PC-3 (cell line): ENCODE data around the gene TP63. TPM values are rescaled to one million over a fixed set of nuclear protein-coding genes. Genes with fewer than 3 reads are reported as not detected.

ENCODE experiments used
- ATAC-seq: fragments of 200-7000 bp; cut with Tn5 transposase; 2 replicates; pipeline ENCODE4 v1.9.1; 2020; ENCODE audit warnings: mild to moderate bottlenecking, moderate library complexity
- BruUV-seq: library from RNA; stranded (reverse); fragments of 400-500 nt; replicated peaks from 2 replicates; lab custom pipeline; 2021; lab: Mats Ljungman, UMichigan
- CTCF ChIA-PET: fragments of 300-600 bp; sonication (Branson Sonifier 250); formaldehyde crosslinking; loops from one replicate; lab custom pipeline; 2022; ENCODE audit warnings: antibody characterized with exemption; lab: Charles Lee
- POLR2A ChIA-PET: fragments of 300-600 bp; sonication (Branson Sonifier 250); formaldehyde crosslinking; loops from one replicate; lab custom pipeline; 2022; ENCODE audit warnings: antibody characterized with exemption; ENCODE audit not compliant: unreplicated experiment; lab: Charles Lee
- DNase-seq: peaks from one replicate; pipeline ENCODE4 v3.0.0-alpha.2; 2015
- H2AFZ ChIP-seq: fragments of 300-600 bp; sonication (generic); 2 replicates; pipeline ENCODE4 v1.6.0; 2016; ENCODE audit warnings: antibody characterized with exemption, low read length
- H3F3A ChIP-seq: fragments of 300-600 bp; sonication (generic); one replicate; pipeline ENCODE4 v1.6.0; 2017; ENCODE audit warnings: antibody characterized with exemption, low read length, control low read depth, mild to moderate bottlenecking; ENCODE audit not compliant: unreplicated experiment
- H3K27ac ChIP-seq: fragments of 300-600 bp; sonication (generic); 2 replicates; pipeline ENCODE4 v1.5.1; 2016; ENCODE audit warnings: mild to moderate bottlenecking, low read length
- H3K27me3 ChIP-seq: fragments of 300-600 bp; sonication (generic); 2 replicates; pipeline ENCODE4 v1.6.1; 2016; ENCODE audit warnings: low read length, mixed read lengths
- H3K36me3 ChIP-seq: fragments of 300-600 bp; sonication (generic); 2 replicates; pipeline ENCODE4 v1.6.1; 2016; ENCODE audit warnings: low read depth, mixed run types, low read length, mixed read lengths
- H3K4me1 ChIP-seq: fragments of 300-600 bp; sonication (generic); 2 replicates; pipeline ENCODE4 v1.5.1; 2016; ENCODE audit warnings: low read length; ENCODE audit not compliant: insufficient read depth
- H3K4me2 ChIP-seq: fragments of 300-600 bp; sonication (generic); 2 replicates; pipeline ENCODE4 v1.6.0; 2016; ENCODE audit warnings: low read length
- H3K4me3 ChIP-seq: fragments of 300-600 bp; sonication (generic); 2 replicates; pipeline ENCODE4 v1.5.1; 2016; ENCODE audit warnings: mild to moderate bottlenecking, low read length, mixed read lengths
- H3K79me2 ChIP-seq: fragments of 300-600 bp; sonication (generic); 2 replicates; pipeline ENCODE4 v1.6.1; 2017; ENCODE audit warnings: low read length, mixed read lengths
- H3K9ac ChIP-seq: fragments of 300-600 bp; sonication (generic); 2 replicates; pipeline ENCODE4 v1.6.0; 2016; ENCODE audit warnings: mild to moderate bottlenecking, low read length
- H3K9me2 ChIP-seq: fragments of 300-600 bp; sonication (generic); replicated peaks from 2 replicates; pipeline ENCODE4 v1.6.1; 2016; ENCODE audit warnings: mixed run types, low read length, mixed read lengths
- H3K9me3 ChIP-seq: fragments of 300-600 bp; sonication (generic); 2 replicates; pipeline ENCODE4 v1.6.1; 2016; ENCODE audit warnings: low read length, mixed read lengths
- H4K20me1 ChIP-seq: fragments of 300-600 bp; sonication (generic); 2 replicates; pipeline ENCODE4 v1.6.1; 2016; ENCODE audit warnings: low read length, mixed read lengths
- EZH2 ChIP-seq: fragments of 300-600 bp; sonication (generic); IDR thresholded peaks from one replicate; pipeline ENCODE4 v1.6.1; 2017; ENCODE audit warnings: antibody characterized with exemption, mild to moderate bottlenecking, low read length; ENCODE audit not compliant: unreplicated experiment
- EZH2phosphoT487 ChIP-seq: fragments of 300-600 bp; sonication (generic); IDR thresholded peaks from 2 replicates; pipeline ENCODE4 v1.6.1; 2018; ENCODE audit warnings: mild to moderate bottlenecking, antibody characterized with exemption, low read length, borderline replicate concordance
- intact Hi-C: fragments of 100-400 bp; cut with micrococcal nuclease; formaldehyde crosslinking; loops from 2 replicates; pipeline ENCODE4 v1.9.0; 2023
- total RNA-seq: library from RNA; depleted of rRNA; stranded (reverse); fragments of >200 nt; gene quantifications from 2 replicates; pipeline ENCODE4 v1.2.3, GENCODE V29; 2014
- TF ChIP-seq, protein P1 (sequence below): fragments of 300-600 bp; sonication (generic); conservative IDR thresholded peaks from 2 replicates; pipeline ENCODE4 v1.5.1; 2017; ENCODE audit warnings: antibody characterized with exemption, low read depth, mild to moderate bottlenecking, low read length

The TP63 gene
- total RNA-seq, 1 experiment from 2014 or later = 0.29 TPM

DNA sequence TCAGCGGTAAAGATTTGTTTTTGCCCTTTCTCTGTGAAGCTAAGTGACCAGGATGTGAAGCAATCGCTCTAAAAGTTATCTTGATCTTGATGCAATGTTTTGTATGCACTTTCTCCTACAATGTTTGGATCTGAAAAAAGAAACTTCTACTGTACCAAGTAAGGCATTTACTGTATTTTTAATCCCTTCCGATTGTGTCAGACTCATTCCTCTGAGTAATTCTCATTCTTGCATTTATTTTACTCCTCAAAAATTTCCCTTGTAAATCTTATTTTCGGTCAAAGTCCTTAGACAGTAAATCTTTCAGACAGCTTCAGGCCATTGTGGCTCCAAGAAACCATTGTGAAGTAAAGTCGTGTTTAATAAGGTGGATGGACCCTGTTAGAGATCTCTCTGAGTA, 141.9 kb downstream of the TP63 start:
- Histone ChIP-seq H3F3A (no peaks in the 10 kb centered on the region), H3K9me2 (no peaks in the 10 kb centered on the region), H3K9me3 (no peaks in the 10 kb centered on the region), H3K4me3 (no peak overlapping the region), H3K9ac (no peak overlapping the region), H3K4me2 (no peak overlapping the region), H2AFZ (peak overlapping the region; percentile 31; the same call in 1 of the 2 replicates), H3K36me3 (no peaks in the 10 kb centered on the region), H3K79me2 (no peaks in the 10 kb centered on the region), H4K20me1 (no peaks in the 10 kb centered on the region), H3K27me3 (no peaks in the 10 kb centered on the region), H3K4me1 (peaks cover 18% of the 10 kb centered on the region), H3K27ac (peak overlapping the region; percentile 33)
- CTCF ChIA-PET = no interaction called here
- POLR2A ChIA-PET = no interaction called here
- DNase-seq (peak; percentile 53), ATAC-seq (no peak)
- no TSS peak for BruUV-seq
- intact Hi-C loops = no loop called here
- TF ChIP-seq EZH2phosphoT487 = no peak
- TF ChIP-seq EZH2 = no peak
- TF ChIP-seq, protein P1, sequence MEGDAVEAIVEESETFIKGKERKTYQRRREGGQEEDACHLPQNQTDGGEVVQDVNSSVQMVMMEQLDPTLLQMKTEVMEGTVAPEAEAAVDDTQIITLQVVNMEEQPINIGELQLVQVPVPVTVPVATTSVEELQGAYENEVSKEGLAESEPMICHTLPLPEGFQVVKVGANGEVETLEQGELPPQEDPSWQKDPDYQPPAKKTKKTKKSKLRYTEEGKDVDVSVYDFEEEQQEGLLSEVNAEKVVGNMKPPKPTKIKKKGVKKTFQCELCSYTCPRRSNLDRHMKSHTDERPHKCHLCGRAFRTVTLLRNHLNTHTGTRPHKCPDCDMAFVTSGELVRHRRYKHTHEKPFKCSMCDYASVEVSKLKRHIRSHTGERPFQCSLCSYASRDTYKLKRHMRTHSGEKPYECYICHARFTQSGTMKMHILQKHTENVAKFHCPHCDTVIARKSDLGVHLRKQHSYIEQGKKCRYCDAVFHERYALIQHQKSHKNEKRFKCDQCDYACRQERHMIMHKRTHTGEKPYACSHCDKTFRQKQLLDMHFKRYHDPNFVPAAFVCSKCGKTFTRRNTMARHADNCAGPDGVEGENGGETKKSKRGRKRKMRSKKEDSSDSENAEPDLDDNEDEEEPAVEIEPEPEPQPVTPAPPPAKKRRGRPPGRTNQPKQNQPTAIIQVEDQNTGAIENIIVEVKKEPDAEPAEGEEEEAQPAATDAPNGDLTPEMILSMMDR = no peak

- no peak for ATAC-seq
- no peaks in the 10 kb centered on the region for H3K9me2 ChIP-seq
- H3F3A ChIP-seq = no peaks in the 10 kb centered on the region
- ChIA-PET POLR2A (no interaction called here), CTCF (no interaction called here)
- H3K4me3 ChIP-seq = no peak overlapping the region
- H4K20me1 ChIP-seq = no peaks in the 10 kb centered on the region
- H3K36me3 ChIP-seq = no peaks in the 10 kb centered on the region
- H3K27me3 ChIP-seq = no peaks in the 10 kb centered on the region
- TF ChIP-seq, protein P1 = no peak
- no peak for TF ChIP-seq EZH2
- TF ChIP-seq EZH2phosphoT487 = no peak
- H3K4me1 ChIP-seq = peaks cover 12% of the 10 kb centered on the region
- H3K79me2 ChIP-seq = no peaks in the 10 kb centered on the region
- H2AFZ ChIP-seq = no peak overlapping the region
- H3K27ac ChIP-seq = no peak overlapping the region
- BruUV-seq = no TSS peak
- intact Hi-C loops = no loop called here
- no peak for DNase-seq
- no peak overlapping the region for H3K9ac ChIP-seq
- H3K4me2 ChIP-seq = no peak overlapping the region
- H3K9me3 ChIP-seq = no peaks in the 10 kb centered on the region
These were observed 145.1 kb downstream of the TP63 start for GRCh38 chr3:189776149-189776824.

GRCh38 chr3:189778340-189778950, 147.3 kb downstream of the TP63 start:
- Histone ChIP-seq H3K4me1 (peaks cover 3% of the 10 kb centered on the region; the same call in 1 of the 2 replicates), H2AFZ (no peak overlapping the region), H3K36me3 (no peaks in the 10 kb centered on the region), H3K9me2 (no peaks in the 10 kb centered on the region), H3F3A (no peaks in the 10 kb centered on the region), H3K27me3 (no peaks in the 10 kb centered on the region), H4K20me1 (no peaks in the 10 kb centered on the region), H3K9me3 (no peaks in the 10 kb centered on the region), H3K4me3 (no peak overlapping the region), H3K4me2 (no peak overlapping the region), H3K9ac (no peak overlapping the region), H3K27ac (no peak overlapping the region), H3K79me2 (no peaks in the 10 kb centered on the region)
- no peak for DNase-seq
- TF ChIP-seq EZH2 = no peak
- no peak for TF ChIP-seq EZH2phosphoT487
- TF ChIP-seq, protein P1 = no peak
- intact Hi-C loops = no loop called here
- BruUV-seq = no TSS peak
- ATAC-seq = no peak
- ChIA-PET CTCF (interaction anchor here (0.6 kb wide), 1 partner anchor 638 kb away, joined by 4 read pairs; no protein-coding TSS in a partner anchor), POLR2A (no interaction called here)
